Measurements from ENCODE around the gene NDUFB6.

DNA sequence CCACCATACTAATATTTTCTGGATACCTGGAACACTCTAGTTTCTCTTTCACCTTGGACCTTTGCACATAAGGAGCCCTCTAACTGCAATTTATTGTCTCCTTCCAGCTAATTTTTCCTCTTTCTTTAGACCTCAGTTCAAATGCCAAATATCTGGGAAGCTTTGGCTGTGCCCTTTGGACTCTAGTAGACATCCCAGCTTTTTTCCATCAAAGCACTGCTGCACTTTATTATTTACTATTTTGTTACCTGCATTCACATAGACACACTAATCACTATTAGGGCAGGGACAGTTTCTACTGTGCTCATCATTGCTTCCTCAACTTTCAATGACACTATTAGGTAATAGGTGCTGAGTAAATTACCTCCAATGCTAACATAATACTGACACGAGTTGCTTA, 49.0 kb downstream of the NDUFB6 start:
- TF ChIP-seq, protein P1, sequence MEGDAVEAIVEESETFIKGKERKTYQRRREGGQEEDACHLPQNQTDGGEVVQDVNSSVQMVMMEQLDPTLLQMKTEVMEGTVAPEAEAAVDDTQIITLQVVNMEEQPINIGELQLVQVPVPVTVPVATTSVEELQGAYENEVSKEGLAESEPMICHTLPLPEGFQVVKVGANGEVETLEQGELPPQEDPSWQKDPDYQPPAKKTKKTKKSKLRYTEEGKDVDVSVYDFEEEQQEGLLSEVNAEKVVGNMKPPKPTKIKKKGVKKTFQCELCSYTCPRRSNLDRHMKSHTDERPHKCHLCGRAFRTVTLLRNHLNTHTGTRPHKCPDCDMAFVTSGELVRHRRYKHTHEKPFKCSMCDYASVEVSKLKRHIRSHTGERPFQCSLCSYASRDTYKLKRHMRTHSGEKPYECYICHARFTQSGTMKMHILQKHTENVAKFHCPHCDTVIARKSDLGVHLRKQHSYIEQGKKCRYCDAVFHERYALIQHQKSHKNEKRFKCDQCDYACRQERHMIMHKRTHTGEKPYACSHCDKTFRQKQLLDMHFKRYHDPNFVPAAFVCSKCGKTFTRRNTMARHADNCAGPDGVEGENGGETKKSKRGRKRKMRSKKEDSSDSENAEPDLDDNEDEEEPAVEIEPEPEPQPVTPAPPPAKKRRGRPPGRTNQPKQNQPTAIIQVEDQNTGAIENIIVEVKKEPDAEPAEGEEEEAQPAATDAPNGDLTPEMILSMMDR (IDR thresholded peaks at IDR 0.05; ENCODE audit: insufficient read depth, low read length) = no peak
- no peak for TF ChIP-seq POLR2AphosphoS5 (IDR thresholded peaks at IDR 0.05; ENCODE audit: low read depth)
- TF ChIP-seq GABPA (IDR thresholded peaks at IDR 0.05; ENCODE audit: low read depth) = no peak

Measured in HL-60 (cell line).